ENCODE results near the gene PTPRN2. TPM values are rescaled to one million over a fixed set of nuclear protein-coding genes. Genes with fewer than 3 reads are reported as not detected.
A peak's percentile ranks its signal among the peaks of the same experiment; 100 is the strongest.

Gene PTPRN2
- total and polyA plus RNA-seq, 2 of the 13 experiments (the other 11 are each of a cell fraction or from before 2014, with no cell fraction given): 2.5 to 24.2 TPM

DNA sequence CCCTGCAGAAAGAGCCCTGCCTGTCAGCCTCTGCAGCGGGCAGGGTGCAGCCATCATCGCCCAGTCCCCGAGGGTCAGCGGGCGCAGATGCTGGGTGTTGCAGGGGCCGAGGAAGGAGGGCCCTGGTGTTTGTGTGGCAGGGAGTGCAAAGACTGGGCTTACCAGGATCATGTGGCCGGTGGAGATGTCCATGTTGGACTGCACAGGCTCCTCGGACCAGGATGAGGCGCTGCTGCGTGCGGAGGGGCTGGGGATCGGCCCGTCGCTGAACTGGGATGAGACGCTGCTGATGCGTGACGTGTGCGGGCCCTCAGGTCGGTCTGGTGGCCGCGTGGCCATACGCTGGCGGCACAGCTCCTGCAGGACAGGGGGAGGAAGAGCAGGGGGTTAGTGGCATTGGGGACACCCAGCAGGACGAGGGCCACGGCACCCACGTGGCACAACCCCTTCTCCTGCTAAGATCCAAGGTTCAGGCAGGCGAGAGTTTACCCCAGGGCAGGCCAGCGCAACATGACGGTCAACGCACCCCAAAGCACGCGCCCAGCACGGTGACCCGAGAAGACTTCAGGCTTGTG lies 931.3 kb downstream of the PTPRN2 start:
- WGBS (ENCODE audit: low lambda C conversion rate): 92% methylated on average over 21 of the region's 34 CpGs
- H4K20me1 ChIP-seq (ENCODE audit: insufficient read depth, low read length): peaks cover 9% of the 10 kb centered on the region; the same call in 1 of the 2 replicates
- H2AFZ ChIP-seq (ENCODE audit: low read length): no peak overlapping the region
- intact Hi-C loops (cut with micrococcal nuclease; ENCODE audit: unreplicated experiment): no loop called here
- no peak for FAIRE-seq
- no peak overlapping the region for H3K9ac ChIP-seq (ENCODE audit: insufficient read depth, low read depth, low read length)
- no peak overlapping the region for H3K4me2 ChIP-seq (ENCODE audit: low read depth, low read length)
- H3K36me3 ChIP-seq (replicated peaks in 1 of 2; ENCODE audit: control insufficient read depth in 1 of 2, insufficient read depth in 2 of 2, low read length in 2 of 2): no peaks in the 10 kb centered on the region
- BruUV-seq (replicated peaks): no TSS peak
- H3K27ac ChIP-seq (ENCODE audit: extremely low read length, insufficient read depth, low read length): no peak overlapping the region
- in situ Hi-C loops (cut with HindIII; ENCODE audit: extremely low pct_ligation_motif_present, low pct_unique_long_range_greater_than_20kb): no loop called here
- no peaks in the 10 kb centered on the region for H3K79me2 ChIP-seq (ENCODE audit: insufficient read depth, low read length)
- no peak for DNase-seq (ENCODE audit: low spot score)
- CTCF ChIA-PET (ENCODE audit: low intra/inter-chr PET ratio, low total read pairs): no interaction called here
- TF ChIP-seq, protein P1, sequence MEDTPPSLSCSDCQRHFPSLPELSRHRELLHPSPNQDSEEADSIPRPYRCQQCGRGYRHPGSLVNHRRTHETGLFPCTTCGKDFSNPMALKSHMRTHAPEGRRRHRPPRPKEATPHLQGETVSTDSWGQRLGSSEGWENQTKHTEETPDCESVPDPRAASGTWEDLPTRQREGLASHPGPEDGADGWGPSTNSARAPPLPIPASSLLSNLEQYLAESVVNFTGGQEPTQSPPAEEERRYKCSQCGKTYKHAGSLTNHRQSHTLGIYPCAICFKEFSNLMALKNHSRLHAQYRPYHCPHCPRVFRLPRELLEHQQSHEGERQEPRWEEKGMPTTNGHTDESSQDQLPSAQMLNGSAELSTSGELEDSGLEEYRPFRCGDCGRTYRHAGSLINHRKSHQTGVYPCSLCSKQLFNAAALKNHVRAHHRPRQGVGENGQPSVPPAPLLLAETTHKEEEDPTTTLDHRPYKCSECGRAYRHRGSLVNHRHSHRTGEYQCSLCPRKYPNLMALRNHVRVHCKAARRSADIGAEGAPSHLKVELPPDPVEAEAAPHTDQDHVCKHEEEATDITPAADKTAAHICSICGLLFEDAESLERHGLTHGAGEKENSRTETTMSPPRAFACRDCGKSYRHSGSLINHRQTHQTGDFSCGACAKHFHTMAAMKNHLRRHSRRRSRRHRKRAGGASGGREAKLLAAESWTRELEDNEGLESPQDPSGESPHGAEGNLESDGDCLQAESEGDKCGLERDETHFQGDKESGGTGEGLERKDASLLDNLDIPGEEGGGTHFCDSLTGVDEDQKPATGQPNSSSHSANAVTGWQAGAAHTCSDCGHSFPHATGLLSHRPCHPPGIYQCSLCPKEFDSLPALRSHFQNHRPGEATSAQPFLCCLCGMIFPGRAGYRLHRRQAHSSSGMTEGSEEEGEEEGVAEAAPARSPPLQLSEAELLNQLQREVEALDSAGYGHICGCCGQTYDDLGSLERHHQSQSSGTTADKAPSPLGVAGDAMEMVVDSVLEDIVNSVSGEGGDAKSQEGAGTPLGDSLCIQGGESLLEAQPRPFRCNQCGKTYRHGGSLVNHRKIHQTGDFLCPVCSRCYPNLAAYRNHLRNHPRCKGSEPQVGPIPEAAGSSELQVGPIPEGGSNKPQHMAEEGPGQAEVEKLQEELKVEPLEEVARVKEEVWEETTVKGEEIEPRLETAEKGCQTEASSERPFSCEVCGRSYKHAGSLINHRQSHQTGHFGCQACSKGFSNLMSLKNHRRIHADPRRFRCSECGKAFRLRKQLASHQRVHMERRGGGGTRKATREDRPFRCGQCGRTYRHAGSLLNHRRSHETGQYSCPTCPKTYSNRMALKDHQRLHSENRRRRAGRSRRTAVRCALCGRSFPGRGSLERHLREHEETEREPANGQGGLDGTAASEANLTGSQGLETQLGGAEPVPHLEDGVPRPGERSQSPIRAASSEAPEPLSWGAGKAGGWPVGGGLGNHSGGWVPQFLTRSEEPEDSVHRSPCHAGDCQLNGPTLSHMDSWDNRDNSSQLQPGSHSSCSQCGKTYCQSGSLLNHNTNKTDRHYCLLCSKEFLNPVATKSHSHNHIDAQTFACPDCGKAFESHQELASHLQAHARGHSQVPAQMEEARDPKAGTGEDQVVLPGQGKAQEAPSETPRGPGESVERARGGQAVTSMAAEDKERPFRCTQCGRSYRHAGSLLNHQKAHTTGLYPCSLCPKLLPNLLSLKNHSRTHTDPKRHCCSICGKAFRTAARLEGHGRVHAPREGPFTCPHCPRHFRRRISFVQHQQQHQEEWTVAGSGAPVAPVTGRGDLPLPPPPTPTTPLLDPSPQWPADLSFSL (CRISPR knock-in tag; IDR thresholded peaks at IDR 0.05): 0 out of 2 replicates have a peak, but pooled peaks have one; percentile 13
- peak; percentile 38; the same call in 1 of the 2 replicates for TF ChIP-seq ZBTB33 (CRISPR knock-in tag; IDR thresholded peaks at IDR 0.05)
- 0 out of 2 replicates have a peak, but pooled peaks have one; percentile 22 for TF ChIP-seq CTCF (CRISPR knock-in tag; IDR thresholded peaks at IDR 0.05)
- TF ChIP-seq IKZF5 (CRISPR knock-in tag; IDR thresholded peaks at IDR 0.05): no peak
- no peak for TF ChIP-seq MTA1 (CRISPR knock-in tag; IDR thresholded peaks at IDR 0.05; ENCODE audit: borderline replicate concordance)
- 0 out of 2 replicates have a peak, but pooled peaks have one; percentile 8 for TF ChIP-seq STAG1 (CRISPR knock-in tag; IDR thresholded peaks at IDR 0.05)
- TF ChIP-seq HMGA1 (CRISPR knock-in tag; conservative IDR thresholded peaks at IDR 0.05): no peak
- TF ChIP-seq IKZF4 (CRISPR knock-in tag; IDR thresholded peaks at IDR 0.05; ENCODE audit: borderline replicate concordance, low read depth, not compliant biosample characterization): no peak
- H3K9me3 ChIP-seq (ENCODE audit: low read length): no peaks in the 10 kb centered on the region
- H3K4me1 ChIP-seq (ENCODE audit: insufficient read depth, low read length): no peaks in the 10 kb centered on the region
- POLR2A ChIA-PET: no interaction called here
- H3K27me3 ChIP-seq (ENCODE audit: control insufficient read depth in 1 of 2, insufficient read depth in 2 of 2, low read length in 2 of 2): peaks cover 4 to 12% of the 10 kb centered on the region in 2 experiments
- no peak overlapping the region for H3K4me3 ChIP-seq (replicated peaks in 1 of 3; ENCODE audit: insufficient read depth in 1 of 3, low read depth in 2 of 3, low read length in 3 of 3)
- peak; percentile 56 for ATAC-seq
